K562 (cell line): ENCODE measurements around the gene SPANXN3. TPM values are rescaled to one million over a fixed set of nuclear protein-coding genes. Genes with fewer than 3 reads are reported as not detected.

Experiments used
- ATAC-seq: fragments of 200-7000 bp; cut with Tn5 transposase; 3 replicates; pipeline ENCODE4 v1.9.1; 2020; ENCODE audit warnings: moderate library complexity
- BruUV-seq: library from RNA; stranded (reverse); fragments of 400-500 nt; replicated peaks from 2 replicates; lab custom pipeline; 2021; lab: Mats Ljungman, UMichigan
- CTCF ChIA-PET: fragments of 300-600 bp; formaldehyde crosslinking; extraction: SDS; loops from one replicate; lab custom pipeline; 2021; ENCODE audit warnings: low intra/inter-chr PET ratio; lab: Yijun Ruan, JAX
- POLR2A ChIA-PET: fragments of 300-600, 350-650 bp; sonication (Branson Sonifier 250); formaldehyde crosslinking; extraction: SDS; loops from one replicate; lab custom pipeline; 2021; ENCODE audit warnings: antibody characterized with exemption, inconsistent platforms; lab: Yijun Ruan, JAX
- DNase-seq, 4 experiments: peaks; one replicate each; pipeline versions ENCODE4 v3.0.0 to v3.0.0-alpha.2; 2011 to 2018; ENCODE audit warnings: low spot score in 3 of 4, mixed read lengths in 3 of 4; ENCODE audit errors: extremely low read depth in 1 of 4
- FAIRE-seq: peaks from 2 replicates; lab custom pipeline; 2011; peaks lifted over from hg19 to GRCh38; lab: Jason Lieb, UNC
- H2AFZ ChIP-seq: 2 replicates; pipeline ENCODE4 v1.6.0; 2011; ENCODE audit warnings: low read depth, low read length, control low read depth, inconsistent platforms
- H3K27ac ChIP-seq: fragments of 200-600 bp; 3 replicates; pipeline ENCODE4 v1.8.0; 2011; ENCODE audit warnings: low read depth, mild to moderate bottlenecking, control low read depth, inconsistent platforms, low read length, moderate library complexity, mixed read lengths; ENCODE audit errors: extremely low read depth
- H3K27me3 ChIP-seq, 2 experiments: fragments of 300-600 bp in 1 of 2; 2 replicates in 1 of 2; 3 replicates in 1 of 2; pipeline versions ENCODE4 v1.6.0 to v1.8.0; 2011; ENCODE audit warnings: inconsistent platforms in 2 of 2, low read length in 2 of 2, mild to moderate bottlenecking in 1 of 2, mixed read lengths in 1 of 2, moderate library complexity in 1 of 2; ENCODE audit not compliant: control insufficient read depth in 2 of 2, insufficient read depth in 2 of 2
- H3K36me3 ChIP-seq: fragments of 300-600 bp; 3 replicates; pipeline ENCODE4 v1.8.0; 2011; ENCODE audit warnings: mild to moderate bottlenecking, low read length, inconsistent platforms; ENCODE audit not compliant: control insufficient read depth, insufficient read depth
- H3K4me1 ChIP-seq, 2 experiments: fragments of 200-600 bp in 1 of 2; replicated peaks in 1 of 2; 2 replicates in 1 of 2; 3 replicates in 1 of 2; pipeline versions ENCODE4 v1.5.1 to v1.8.0; 2011; ENCODE audit warnings: inconsistent platforms in 2 of 2, low read length in 2 of 2, mild to moderate bottlenecking in 1 of 2, mixed read lengths in 1 of 2, moderate library complexity in 1 of 2; ENCODE audit not compliant: control insufficient read depth in 2 of 2, insufficient read depth in 2 of 2
- H3K4me2 ChIP-seq: 2 replicates; pipeline ENCODE4 v1.6.1; 2011; ENCODE audit warnings: low read length, control low read depth, inconsistent platforms, mixed read lengths; ENCODE audit not compliant: insufficient read depth
- H3K4me3 ChIP-seq: fragments of 200-600 bp; sonication (generic), shearing (Covaris generic); 2 replicates; pipeline ENCODE4 v1.5.1; 2016; ENCODE audit warnings: control low read depth, inconsistent platforms
- H3K79me2 ChIP-seq: fragments of 200-600 bp; 3 replicates; pipeline ENCODE4 v1.8.0; 2011; ENCODE audit warnings: low read length, inconsistent platforms; ENCODE audit not compliant: control insufficient read depth, insufficient read depth
- H3K9ac ChIP-seq, 2 experiments: 2 replicates each; pipeline versions ENCODE4 v1.6.0 to v1.6.1; 2011; ENCODE audit warnings: low read depth in 2 of 2, low read length in 2 of 2, control low read depth in 1 of 2, inconsistent platforms in 1 of 2, mild to moderate bottlenecking in 1 of 2, mixed read lengths in 1 of 2; ENCODE audit not compliant: insufficient read depth in 1 of 2
- H3K9me1 ChIP-seq: one replicate; pipeline ENCODE4 v1.6.0; 2011; ENCODE audit warnings: inconsistent platforms, mild to moderate bottlenecking, low read length, moderate library complexity; ENCODE audit not compliant: control insufficient read depth, insufficient read depth
- H3K9me3 ChIP-seq: replicated peaks from 2 replicates; pipeline ENCODE4 v1.5.1; 2011; ENCODE audit warnings: low read depth, low read length, inconsistent platforms; ENCODE audit not compliant: control insufficient read depth, insufficient read depth
- H4K20me1 ChIP-seq: replicated peaks from 2 replicates; pipeline ENCODE4 v1.6.1; 2011; ENCODE audit warnings: low read length, inconsistent platforms, mixed read lengths; ENCODE audit not compliant: control insufficient read depth, insufficient read depth
- DACH1 ChIP-seq: fragments of 450-650 bp; IDR thresholded peaks from 2 replicates; pipeline ENCODE4 v1.6.1; 2018; ENCODE audit not compliant: partially characterized antibody
- EP300 ChIP-seq: IDR thresholded peaks from 2 replicates; pipeline ENCODE4 v1.6.1; 2012; ENCODE audit warnings: low read length, improper control_type of control experiment
- GABPB2 ChIP-seq: fragments of 250-450 bp; sonication (Bioruptor Pico); conservative IDR thresholded peaks from 2 replicates; pipeline ENCODE4 v1.5.1; 2021; ENCODE audit warnings: mild to moderate bottlenecking
- HDAC1 ChIP-seq, 2 experiments: fragments of 450-650 bp; IDR thresholded peaks; 2 replicates each; pipeline ENCODE4 v1.6.1; 2016 to 2017; ENCODE audit warnings: inconsistent platforms in 1 of 2, mild to moderate bottlenecking in 1 of 2, moderate library complexity in 1 of 2
- MTA1 ChIP-seq: fragments of 450-650 bp; IDR thresholded peaks from 2 replicates; pipeline ENCODE4 v1.6.1; 2017; ENCODE audit warnings: borderline replicate concordance
- MXI1 ChIP-seq: IDR thresholded peaks from 2 replicates; pipeline ENCODE4 v1.6.1; 2011; ENCODE audit warnings: low read depth, mild to moderate bottlenecking, improper control_type of control experiment, low read length
- NCOA6 ChIP-seq: fragments of 450-650 bp; IDR thresholded peaks from 2 replicates; pipeline ENCODE4 v1.6.1; 2017; ENCODE audit warnings: mild to moderate bottlenecking
- PPARD ChIP-seq: fragments of 250-450 bp; sonication (Bioruptor Pico); IDR thresholded peaks from 2 replicates; pipeline ENCODE4 v1.8.0; 2022; ENCODE audit warnings: inconsistent platforms, mild to moderate bottlenecking, moderate library complexity
- RB1 ChIP-seq: fragments of 450-650 bp; IDR thresholded peaks from 2 replicates; pipeline ENCODE4 v1.6.1; 2017; ENCODE audit warnings: low read depth, mild to moderate bottlenecking
- RNF2 ChIP-seq: sonication (generic); IDR thresholded peaks from 2 replicates; pipeline ENCODE4 v1.6.1; 2016
- ZFP30 ChIP-seq: fragments of 250-450 bp; sonication (Bioruptor Pico); IDR thresholded peaks from 2 replicates; pipeline ENCODE4 v1.8.0; 2022; ENCODE audit warnings: moderate library complexity, mild to moderate bottlenecking, inconsistent platforms, borderline replicate concordance
- WGBS: fragments of 100-300 bp; shearing (Covaris generic); methylation state at CpG from one replicate; pipeline ENCODE4 v1.1.6; 2016; ENCODE audit warnings: low coverage, mixed read lengths; ENCODE audit not compliant: insufficient coverage; ENCODE audit errors: missing lambda C conversion rate; 5-methylcytosine and 5-hydroxymethylcytosine counted together
- in situ Hi-C: fragments of 300-500 bp; cut with MboI; formaldehyde crosslinking; loops from 4 replicates; pipeline ENCODE4 v1.15.0; 2018; ENCODE audit warnings: inconsistent platforms, mixed read lengths
- intact Hi-C: fragments of 100-400 bp; cut with micrococcal nuclease; formaldehyde crosslinking; loops from 2 replicates; pipeline ENCODE4 v1.14.2; 2022
- polyA plus RNA-seq, 8 experiments: library from polyadenylated mRNA; depleted of rRNA in 4 of 8; stranded (reverse) in 5 of 8; unstranded in 3 of 8; fragments of >200 nt; fragmentation: Nextera tagmentation in 2 of 8; fragmentation: Illumina TruSeq in 1 of 8; extraction: Ambion mirVana in 2 of 8; extraction: Trizol in 1 of 8; gene quantifications; 2 replicates each; pipeline versions ENCODE4 v1.2.1 to v1.2.3, GENCODE V29; 2011 to 2014; ENCODE audit warnings: inconsistent platforms in 1 of 8, missing spikeins in 1 of 8
- total RNA-seq, 7 experiments: library from RNA; depleted of rRNA in 6 of 7; stranded (reverse); fragments of >200 nt in 6 of 7; fragmentation: Illumina TruSeq in 2 of 7; extraction: Trizol in 2 of 7; gene quantifications; 2 replicates each; pipeline versions ENCODE4 v1.2.1 to v1.2.3, GENCODE V29; 2011 to 2021; ENCODE audit warnings: low replicate concordance in 1 of 7
- TF ChIP-seq, protein P1 (sequence below): IDR thresholded peaks from 2 replicates; pipeline ENCODE4 v1.6.1; 2011; ENCODE audit warnings: borderline replicate concordance, low read depth, mild to moderate bottlenecking, moderate library complexity, low read length; ENCODE audit not compliant: insufficient read depth, poor library complexity, severe bottlenecking
- TF ChIP-seq, protein P2 (sequence below): fragments of 200-800 bp; sonication (Bioruptor generic); IDR thresholded peaks from 2 replicates; pipeline ENCODE4 v1.6.1; 2016; ENCODE audit warnings: missing genetic modification characterization, missing compliant biosample characterization
- TF ChIP-seq, protein P3 (sequence below): fragments of 250-450 bp; sonication (Bioruptor Pico); IDR thresholded peaks from 2 replicates; pipeline ENCODE4 v1.9.0; 2021; ENCODE audit warnings: mild to moderate bottlenecking
- TF ChIP-seq, protein P4 (sequence below): sonication (generic); formaldehyde crosslinking; IDR thresholded peaks from 2 replicates; pipeline ENCODE4 v1.8.0; 2022; ENCODE audit warnings: mild to moderate bottlenecking, missing genetic modification reagents

The SPANXN3 gene
- total and polyA plus RNA-seq, 9 of the 15 experiments (the other 6 are each of a cell fraction or from before 2014, with no cell fraction given): not detected

DNA sequence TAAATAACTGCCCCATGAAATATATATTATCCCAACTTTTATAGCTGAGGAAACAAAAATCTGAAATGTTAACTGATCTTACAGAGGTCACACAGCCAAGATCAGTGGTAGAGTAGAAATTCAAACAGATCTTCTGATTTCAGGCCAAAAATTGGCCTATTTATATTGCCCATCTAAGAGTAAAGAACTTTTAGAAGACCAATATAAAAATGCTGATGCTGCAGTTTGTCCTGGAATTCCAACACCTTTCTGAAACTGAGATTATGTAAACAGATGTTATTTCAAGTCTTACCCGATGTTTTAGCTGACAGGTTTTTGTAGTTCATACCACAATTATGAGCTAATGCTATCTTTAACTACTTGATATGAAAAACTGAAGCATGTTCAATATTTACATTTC lies 51.1 kb downstream of the SPANXN3 start (continued):
- TF ChIP-seq HDAC1 (IDR thresholded peaks at IDR 0.05): no peak

DNA sequence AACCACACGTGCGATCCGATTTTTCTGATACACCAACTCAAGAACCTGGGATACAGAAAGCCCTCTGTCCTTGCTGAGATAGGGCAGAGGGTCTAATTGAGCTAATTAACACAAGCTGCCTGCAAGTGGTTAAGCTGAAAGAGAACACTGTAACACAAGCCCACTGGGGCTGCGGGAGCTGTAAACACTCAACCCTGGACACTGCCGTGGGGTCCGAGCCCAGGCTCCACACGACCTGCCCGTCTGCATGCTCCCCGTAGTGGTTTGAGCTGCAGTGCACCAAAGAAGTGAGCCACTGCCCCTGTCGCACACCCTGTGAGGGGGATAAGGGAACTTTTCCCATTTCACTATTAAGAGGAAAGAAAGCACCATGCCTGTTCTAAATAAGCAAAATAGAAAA lies 54.6 kb downstream of the SPANXN3 start:
- Histone ChIP-seq H4K20me1 (no peaks in the 10 kb centered on the region), H3K4me2 (no peak overlapping the region), H3K9me1 (no peaks in the 10 kb centered on the region), H3K79me2 (no peaks in the 10 kb centered on the region)
- 0% methylated on average over 10 of the region's 10 CpGs for WGBS
- FAIRE-seq: no peak
- no TSS peak for BruUV-seq
- TF ChIP-seq, protein P1, sequence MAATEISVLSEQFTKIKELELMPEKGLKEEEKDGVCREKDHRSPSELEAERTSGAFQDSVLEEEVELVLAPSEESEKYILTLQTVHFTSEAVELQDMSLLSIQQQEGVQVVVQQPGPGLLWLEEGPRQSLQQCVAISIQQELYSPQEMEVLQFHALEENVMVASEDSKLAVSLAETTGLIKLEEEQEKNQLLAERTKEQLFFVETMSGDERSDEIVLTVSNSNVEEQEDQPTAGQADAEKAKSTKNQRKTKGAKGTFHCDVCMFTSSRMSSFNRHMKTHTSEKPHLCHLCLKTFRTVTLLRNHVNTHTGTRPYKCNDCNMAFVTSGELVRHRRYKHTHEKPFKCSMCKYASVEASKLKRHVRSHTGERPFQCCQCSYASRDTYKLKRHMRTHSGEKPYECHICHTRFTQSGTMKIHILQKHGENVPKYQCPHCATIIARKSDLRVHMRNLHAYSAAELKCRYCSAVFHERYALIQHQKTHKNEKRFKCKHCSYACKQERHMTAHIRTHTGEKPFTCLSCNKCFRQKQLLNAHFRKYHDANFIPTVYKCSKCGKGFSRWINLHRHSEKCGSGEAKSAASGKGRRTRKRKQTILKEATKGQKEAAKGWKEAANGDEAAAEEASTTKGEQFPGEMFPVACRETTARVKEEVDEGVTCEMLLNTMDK: no peak
- TF ChIP-seq EP300 (no peak), NCOA6 (no peak), GABPB2 (CRISPR knock-in tag) (no peak), RNF2 (no peak), DACH1 (no peak), PPARD (CRISPR knock-in tag) (no peak), MTA1 (no peak), RB1 (no peak), ZFP30 (no peak), MXI1 (no peak)
- TF ChIP-seq, protein P2, sequence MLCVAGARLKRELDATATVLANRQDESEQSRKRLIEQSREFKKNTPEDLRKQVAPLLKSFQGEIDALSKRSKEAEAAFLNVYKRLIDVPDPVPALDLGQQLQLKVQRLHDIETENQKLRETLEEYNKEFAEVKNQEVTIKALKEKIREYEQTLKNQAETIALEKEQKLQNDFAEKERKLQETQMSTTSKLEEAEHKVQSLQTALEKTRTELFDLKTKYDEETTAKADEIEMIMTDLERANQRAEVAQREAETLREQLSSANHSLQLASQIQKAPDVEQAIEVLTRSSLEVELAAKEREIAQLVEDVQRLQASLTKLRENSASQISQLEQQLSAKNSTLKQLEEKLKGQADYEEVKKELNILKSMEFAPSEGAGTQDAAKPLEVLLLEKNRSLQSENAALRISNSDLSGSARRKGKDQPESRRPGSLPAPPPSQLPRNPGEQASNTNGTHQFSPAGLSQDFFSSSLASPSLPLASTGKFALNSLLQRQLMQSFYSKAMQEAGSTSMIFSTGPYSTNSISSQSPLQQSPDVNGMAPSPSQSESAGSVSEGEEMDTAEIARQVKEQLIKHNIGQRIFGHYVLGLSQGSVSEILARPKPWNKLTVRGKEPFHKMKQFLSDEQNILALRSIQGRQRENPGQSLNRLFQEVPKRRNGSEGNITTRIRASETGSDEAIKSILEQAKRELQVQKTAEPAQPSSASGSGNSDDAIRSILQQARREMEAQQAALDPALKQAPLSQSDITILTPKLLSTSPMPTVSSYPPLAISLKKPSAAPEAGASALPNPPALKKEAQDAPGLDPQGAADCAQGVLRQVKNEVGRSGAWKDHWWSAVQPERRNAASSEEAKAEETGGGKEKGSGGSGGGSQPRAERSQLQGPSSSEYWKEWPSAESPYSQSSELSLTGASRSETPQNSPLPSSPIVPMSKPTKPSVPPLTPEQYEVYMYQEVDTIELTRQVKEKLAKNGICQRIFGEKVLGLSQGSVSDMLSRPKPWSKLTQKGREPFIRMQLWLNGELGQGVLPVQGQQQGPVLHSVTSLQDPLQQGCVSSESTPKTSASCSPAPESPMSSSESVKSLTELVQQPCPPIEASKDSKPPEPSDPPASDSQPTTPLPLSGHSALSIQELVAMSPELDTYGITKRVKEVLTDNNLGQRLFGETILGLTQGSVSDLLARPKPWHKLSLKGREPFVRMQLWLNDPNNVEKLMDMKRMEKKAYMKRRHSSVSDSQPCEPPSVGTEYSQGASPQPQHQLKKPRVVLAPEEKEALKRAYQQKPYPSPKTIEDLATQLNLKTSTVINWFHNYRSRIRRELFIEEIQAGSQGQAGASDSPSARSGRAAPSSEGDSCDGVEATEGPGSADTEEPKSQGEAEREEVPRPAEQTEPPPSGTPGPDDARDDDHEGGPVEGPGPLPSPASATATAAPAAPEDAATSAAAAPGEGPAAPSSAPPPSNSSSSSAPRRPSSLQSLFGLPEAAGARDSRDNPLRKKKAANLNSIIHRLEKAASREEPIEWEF (CRISPR knock-in tag): no peak
- TF ChIP-seq, protein P3, sequence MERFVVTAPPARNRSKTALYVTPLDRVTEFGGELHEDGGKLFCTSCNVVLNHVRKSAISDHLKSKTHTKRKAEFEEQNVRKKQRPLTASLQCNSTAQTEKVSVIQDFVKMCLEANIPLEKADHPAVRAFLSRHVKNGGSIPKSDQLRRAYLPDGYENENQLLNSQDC (CRISPR knock-in tag): no peak
- TF ChIP-seq, protein P4, sequence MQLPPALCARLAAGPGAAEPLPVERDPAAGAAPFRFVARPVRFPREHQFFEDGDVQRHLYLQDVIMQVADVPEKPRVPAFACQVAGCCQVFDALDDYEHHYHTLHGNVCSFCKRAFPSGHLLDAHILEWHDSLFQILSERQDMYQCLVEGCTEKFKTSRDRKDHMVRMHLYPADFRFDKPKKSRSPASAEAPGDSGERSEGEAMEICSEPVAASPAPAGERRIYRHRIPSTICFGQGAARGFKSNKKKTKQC (CRISPR knock-in tag): no peak
- TF ChIP-seq, all 486 proteins: peak for 0
- Histone ChIP-seq H3K4me3 (no peak overlapping the region), H3K9ac (no peak overlapping the region), H3K27me3 (no peaks in the 10 kb centered on the region), H2AFZ (no peak overlapping the region), H3K27ac (no peak overlapping the region), H3K9me3 (no peaks in the 10 kb centered on the region), H3K4me1 (no peaks in the 10 kb centered on the region), H3K36me3 (no peaks in the 10 kb centered on the region)
- CTCF ChIA-PET: no interaction called here
- in situ Hi-C loops (no loop called here), intact Hi-C loops (no loop called here)
- ATAC-seq (no peak), DNase-seq (no peak)
- POLR2A ChIA-PET: no interaction called here
